Measurements from ENCODE around the gene HOXC5. TPM values are rescaled to one million over a fixed set of nuclear protein-coding genes. Genes with fewer than 3 reads are reported as not detected.

HOXC5 gene
- total RNA-seq, 6 experiments from 2014 or later: not detected

DNA sequence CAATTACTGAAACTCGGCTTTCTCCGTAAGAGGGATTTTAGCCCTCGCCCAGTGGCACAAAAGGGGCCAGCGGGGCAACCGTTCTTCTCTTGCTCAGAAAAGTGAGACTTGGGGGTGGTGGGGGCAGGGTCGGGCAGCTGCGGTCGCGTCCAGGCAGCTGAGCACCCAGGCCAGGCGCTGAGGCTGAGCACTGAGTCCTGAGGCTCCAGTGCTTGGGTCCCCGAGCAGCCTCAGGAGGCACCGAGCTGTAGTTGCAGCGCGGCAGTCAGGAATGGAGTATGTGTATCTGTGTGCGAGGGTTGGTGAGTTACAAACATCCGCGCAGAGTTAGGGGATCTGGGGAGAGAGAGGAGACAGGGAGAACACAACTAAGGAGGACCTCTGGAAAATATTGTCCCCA is 8.7 kb upstream of the HOXC5 start:
- DNase-seq (peak in 1 of 3 donors; percentile 16), ATAC-seq (no peak)
- H3K27me3 ChIP-seq: peaks cover 9 to 62% of the 10 kb centered on the region in 2 donors
- intact Hi-C loops (cut with DNase I): no loop called here
- H3K27ac ChIP-seq: no peak overlapping the region
- H3K9me3 ChIP-seq: no peaks in the 10 kb centered on the region
- H3K36me3 ChIP-seq: no peaks in the 10 kb centered on the region
- H3K4me1 ChIP-seq: no peaks in the 10 kb centered on the region
- no peak for TF ChIP-seq POLR2A (IDR thresholded peaks at IDR 0.05)
- TF ChIP-seq, protein P1, sequence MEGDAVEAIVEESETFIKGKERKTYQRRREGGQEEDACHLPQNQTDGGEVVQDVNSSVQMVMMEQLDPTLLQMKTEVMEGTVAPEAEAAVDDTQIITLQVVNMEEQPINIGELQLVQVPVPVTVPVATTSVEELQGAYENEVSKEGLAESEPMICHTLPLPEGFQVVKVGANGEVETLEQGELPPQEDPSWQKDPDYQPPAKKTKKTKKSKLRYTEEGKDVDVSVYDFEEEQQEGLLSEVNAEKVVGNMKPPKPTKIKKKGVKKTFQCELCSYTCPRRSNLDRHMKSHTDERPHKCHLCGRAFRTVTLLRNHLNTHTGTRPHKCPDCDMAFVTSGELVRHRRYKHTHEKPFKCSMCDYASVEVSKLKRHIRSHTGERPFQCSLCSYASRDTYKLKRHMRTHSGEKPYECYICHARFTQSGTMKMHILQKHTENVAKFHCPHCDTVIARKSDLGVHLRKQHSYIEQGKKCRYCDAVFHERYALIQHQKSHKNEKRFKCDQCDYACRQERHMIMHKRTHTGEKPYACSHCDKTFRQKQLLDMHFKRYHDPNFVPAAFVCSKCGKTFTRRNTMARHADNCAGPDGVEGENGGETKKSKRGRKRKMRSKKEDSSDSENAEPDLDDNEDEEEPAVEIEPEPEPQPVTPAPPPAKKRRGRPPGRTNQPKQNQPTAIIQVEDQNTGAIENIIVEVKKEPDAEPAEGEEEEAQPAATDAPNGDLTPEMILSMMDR (IDR thresholded peaks at IDR 0.05): no peak
- 8% methylated on average over 16 of the region's 17 CpGs for WGBS (ENCODE audit: insufficient coverage, low coverage, low lambda C conversion rate, missing lambda C conversion rate)
- H3K4me3 ChIP-seq: no peak overlapping the region

DNA sequence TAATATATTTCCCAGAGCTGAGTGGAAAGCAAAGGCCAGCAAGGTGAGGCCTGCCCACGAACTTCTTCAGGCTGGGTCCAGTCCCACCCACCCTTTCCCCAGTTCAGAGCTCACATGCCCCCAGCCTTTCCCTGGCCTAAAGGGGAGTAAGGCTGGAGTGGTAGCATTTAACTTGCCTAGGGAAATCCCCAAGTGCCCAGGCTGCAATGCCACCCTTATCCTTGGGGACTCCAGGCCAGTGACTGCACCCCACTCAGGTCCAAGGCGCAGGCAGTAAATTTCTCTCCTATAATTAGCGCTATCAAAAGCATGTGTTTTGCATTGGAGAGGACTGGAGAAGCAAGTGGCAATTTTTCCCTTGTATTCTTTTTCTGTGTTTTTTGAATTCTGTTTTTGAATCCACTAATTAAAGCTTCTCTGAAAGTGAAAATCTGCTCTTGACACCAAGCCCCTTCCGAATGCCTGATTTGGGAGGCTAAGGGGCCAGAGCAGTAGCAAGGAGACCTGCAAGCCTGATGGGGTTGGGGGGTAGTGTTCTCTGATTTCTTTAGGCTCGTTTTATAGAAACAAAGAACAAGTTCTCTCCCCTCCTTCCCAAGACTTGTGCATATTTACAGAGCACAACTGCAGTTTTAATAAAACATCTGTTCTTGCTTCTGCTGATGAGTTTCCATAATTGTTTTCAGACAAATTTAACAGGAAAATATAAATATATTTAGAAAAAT is 8.1 kb upstream of the HOXC5 start:
- DNase-seq (peak in 1 of 3 donors; percentile 13), ATAC-seq (no peak)
- H3K27me3 ChIP-seq: peaks cover 9 to 57% of the 10 kb centered on the region in 2 donors
- no peaks in the 10 kb centered on the region for H3K36me3 ChIP-seq
- H3K27ac ChIP-seq: no peak overlapping the region
- H3K9me3 ChIP-seq: no peaks in the 10 kb centered on the region
- TF ChIP-seq POLR2A (IDR thresholded peaks at IDR 0.05): no peak
- TF ChIP-seq, protein P1 (IDR thresholded peaks at IDR 0.05): no peak
- intact Hi-C loops (cut with DNase I): no loop called here
- no peak overlapping the region for H3K4me3 ChIP-seq
- H3K4me1 ChIP-seq: no peaks in the 10 kb centered on the region
- WGBS (ENCODE audit: insufficient coverage, low coverage, low lambda C conversion rate, missing lambda C conversion rate): 30% methylated on average over 5 of the region's 5 CpGs

DNA sequence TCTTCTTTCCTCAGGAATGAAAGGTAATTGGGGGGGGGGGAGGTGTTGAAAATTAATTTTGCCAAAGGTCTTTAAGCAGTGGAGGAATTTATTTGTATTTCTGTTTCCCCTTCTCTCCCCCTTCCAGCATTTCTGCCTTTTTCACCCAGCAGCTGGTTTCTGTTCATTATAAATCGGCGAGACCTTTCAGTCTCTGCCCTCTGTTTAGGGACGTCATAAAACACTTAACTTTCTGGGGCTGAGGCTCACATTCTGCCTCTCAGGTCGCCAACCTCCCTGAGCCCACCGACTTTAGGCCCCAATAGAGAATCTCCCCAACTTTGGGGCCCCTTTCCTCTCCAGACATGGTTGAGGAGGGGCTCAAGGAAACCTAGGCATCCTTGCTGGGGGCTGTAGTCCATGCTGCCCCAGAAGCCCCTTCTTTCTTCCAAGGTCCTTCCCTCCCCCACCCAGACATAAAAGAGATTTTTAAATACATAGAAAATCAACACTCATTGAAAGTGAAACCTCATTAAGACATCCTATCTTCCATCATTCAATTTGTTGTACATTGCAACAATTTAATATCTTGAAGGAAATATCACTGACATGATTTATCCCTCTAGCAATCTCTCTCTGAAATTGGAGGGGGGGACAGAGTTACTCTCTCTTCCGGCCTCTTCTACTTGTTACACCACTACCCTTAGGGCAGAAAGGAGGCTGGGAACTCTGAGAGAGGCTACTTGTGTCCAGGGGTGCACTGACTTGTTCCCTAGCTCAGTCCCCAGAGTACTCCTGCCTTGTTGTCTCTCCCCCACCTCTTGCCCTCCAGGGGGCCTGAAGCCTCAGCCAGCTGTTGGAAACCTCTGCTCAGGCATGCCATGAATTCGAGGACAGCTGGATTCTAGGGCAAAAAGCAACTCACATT is 7.1 kb upstream of the HOXC5 start:
- no peak for DNase-seq
- H3K36me3 ChIP-seq: no peaks in the 10 kb centered on the region
- TF ChIP-seq POLR2A (IDR thresholded peaks at IDR 0.05): no peak
- TF ChIP-seq, protein P1 (IDR thresholded peaks at IDR 0.05): no peak
- no peak overlapping the region for H3K4me3 ChIP-seq
- H3K27ac ChIP-seq: no peak overlapping the region
- peaks cover 9 to 64% of the 10 kb centered on the region in 2 donors for H3K27me3 ChIP-seq
- H3K9me3 ChIP-seq: no peaks in the 10 kb centered on the region
- WGBS (ENCODE audit: insufficient coverage, low coverage, low lambda C conversion rate, missing lambda C conversion rate): 9% methylated on average over 7 of the region's 7 CpGs
- H3K4me1 ChIP-seq: no peaks in the 10 kb centered on the region
- intact Hi-C loops (cut with DNase I): no loop called here
- ATAC-seq: no peak

DNA sequence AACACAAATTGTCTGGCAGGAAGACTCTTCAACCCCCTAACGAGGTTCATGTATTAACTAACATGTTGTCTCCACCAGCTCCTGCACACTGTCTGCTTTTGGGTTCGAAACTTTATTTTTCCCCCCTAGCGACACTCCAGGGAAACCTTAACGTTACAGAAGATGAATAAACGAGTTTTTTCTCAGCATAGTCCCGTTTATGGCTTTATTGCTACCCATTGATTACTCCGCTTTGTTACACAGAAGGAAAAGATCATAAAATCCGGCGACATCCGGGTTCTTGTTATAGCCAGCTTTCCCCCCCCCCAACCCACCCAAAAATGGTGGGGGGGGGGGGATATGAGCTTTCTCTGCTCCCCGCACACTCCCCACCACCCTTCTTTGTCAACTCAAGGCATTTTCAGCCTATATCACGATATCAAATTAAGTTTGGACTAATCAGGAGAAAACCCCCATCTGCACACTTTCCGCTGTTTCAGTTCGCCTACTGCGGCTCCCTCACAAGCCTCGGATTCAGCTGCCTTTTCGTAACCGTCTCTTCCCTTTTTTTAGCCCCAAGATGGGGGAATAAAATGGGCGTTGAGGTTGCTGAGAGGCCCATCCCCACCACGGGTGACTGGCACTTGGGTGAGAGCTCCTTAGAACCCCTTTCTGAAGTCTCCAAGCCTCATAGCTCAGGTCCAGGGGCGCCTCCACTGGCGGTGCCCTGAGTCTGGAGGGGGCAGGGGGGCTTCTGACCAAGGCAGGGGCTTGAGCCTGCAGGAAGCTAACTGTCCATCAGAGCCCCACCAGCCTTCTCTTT is 6.0 kb upstream of the HOXC5 start:
- Histone ChIP-seq H3K27ac (no peak overlapping the region), H3K36me3 (no peaks in the 10 kb centered on the region), H3K27me3 (peaks cover 11 to 64% of the 10 kb centered on the region in 2 donors), H3K4me1 (no peaks in the 10 kb centered on the region), H3K4me3 (no peak overlapping the region), H3K9me3 (no peaks in the 10 kb centered on the region)
- ATAC-seq: no peak
- DNase-seq: peak in 1 of 3 donors; percentile 18
- TF ChIP-seq, protein P1 (IDR thresholded peaks at IDR 0.05): no peak
- TF ChIP-seq POLR2A (IDR thresholded peaks at IDR 0.05): no peak
- intact Hi-C loops (cut with DNase I): no loop called here
- WGBS (ENCODE audit: insufficient coverage, low coverage, low lambda C conversion rate, missing lambda C conversion rate): 8% methylated on average over 20 of the region's 22 CpGs
